Astrocyte (in vitro differentiated cells and primary cell): ENCODE data around the gene KLRK1.

Source experiments
- EZH2 ChIP-seq: IDR thresholded peaks from 2 replicates; pipeline ENCODE4 v1.6.1; 2012; ENCODE audit warnings: mild to moderate bottlenecking, low read length, inconsistent platforms; ENCODE audit not compliant: insufficient read depth
- TF ChIP-seq, protein P1 (sequence below): IDR thresholded peaks from 2 replicates; pipeline ENCODE4 v1.5.1; 2011; ENCODE audit warnings: low read depth, mild to moderate bottlenecking, inconsistent platforms, low read length, moderate library complexity; ENCODE audit not compliant: insufficient read depth

DNA sequence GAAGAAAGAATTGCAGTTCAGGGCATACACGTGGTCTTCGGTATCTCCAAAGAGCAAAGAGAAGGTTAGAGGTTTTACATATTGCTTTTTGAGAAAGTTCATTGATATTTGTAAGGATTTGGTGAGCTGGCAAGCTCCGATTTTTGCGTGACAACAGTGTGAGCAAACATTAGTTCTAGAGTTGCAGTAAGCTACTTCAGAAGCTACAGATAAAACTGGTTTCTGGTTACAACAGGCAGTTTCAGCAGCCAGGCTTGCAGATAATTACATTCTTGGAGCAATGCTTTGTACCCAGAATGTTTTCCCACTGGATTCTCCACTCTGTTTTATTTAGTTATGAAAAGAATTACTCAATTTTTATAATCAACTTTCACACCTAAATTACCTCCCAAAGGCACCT lies 28.2 kb downstream of the KLRK1 start:
- no peak for TF ChIP-seq EZH2
- TF ChIP-seq, protein P1, sequence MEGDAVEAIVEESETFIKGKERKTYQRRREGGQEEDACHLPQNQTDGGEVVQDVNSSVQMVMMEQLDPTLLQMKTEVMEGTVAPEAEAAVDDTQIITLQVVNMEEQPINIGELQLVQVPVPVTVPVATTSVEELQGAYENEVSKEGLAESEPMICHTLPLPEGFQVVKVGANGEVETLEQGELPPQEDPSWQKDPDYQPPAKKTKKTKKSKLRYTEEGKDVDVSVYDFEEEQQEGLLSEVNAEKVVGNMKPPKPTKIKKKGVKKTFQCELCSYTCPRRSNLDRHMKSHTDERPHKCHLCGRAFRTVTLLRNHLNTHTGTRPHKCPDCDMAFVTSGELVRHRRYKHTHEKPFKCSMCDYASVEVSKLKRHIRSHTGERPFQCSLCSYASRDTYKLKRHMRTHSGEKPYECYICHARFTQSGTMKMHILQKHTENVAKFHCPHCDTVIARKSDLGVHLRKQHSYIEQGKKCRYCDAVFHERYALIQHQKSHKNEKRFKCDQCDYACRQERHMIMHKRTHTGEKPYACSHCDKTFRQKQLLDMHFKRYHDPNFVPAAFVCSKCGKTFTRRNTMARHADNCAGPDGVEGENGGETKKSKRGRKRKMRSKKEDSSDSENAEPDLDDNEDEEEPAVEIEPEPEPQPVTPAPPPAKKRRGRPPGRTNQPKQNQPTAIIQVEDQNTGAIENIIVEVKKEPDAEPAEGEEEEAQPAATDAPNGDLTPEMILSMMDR, result no peak
